PC-3 (cell line): Measurements from ENCODE around the gene PACSIN2. TPM values are rescaled to one million over a fixed set of nuclear protein-coding genes. Genes with fewer than 3 reads are reported as not detected.

Source experiments
- ATAC-seq: fragments of 200-7000 bp; cut with Tn5 transposase; 2 replicates; pipeline ENCODE4 v1.9.1; 2020; ENCODE audit warnings: mild to moderate bottlenecking, moderate library complexity
- Bru-seq: library from RNA; stranded (reverse); fragments of 400-500 nt; gene quantifications from one replicate; lab custom pipeline; 2021; lab: Mats Ljungman, UMichigan
- BruChase-seq, 2 experiments: library from RNA; stranded (reverse); fragments of 400-500 nt; gene quantifications; one replicate each; lab custom pipeline; 2021; lab: Mats Ljungman, UMichigan
- BruUV-seq: library from RNA; stranded (reverse); fragments of 400-500 nt; replicated peaks from 2 replicates; lab custom pipeline; 2021; lab: Mats Ljungman, UMichigan
- CTCF ChIA-PET: fragments of 300-600 bp; sonication (Branson Sonifier 250); formaldehyde crosslinking; loops from one replicate; lab custom pipeline; 2022; ENCODE audit warnings: antibody characterized with exemption; lab: Charles Lee
- POLR2A ChIA-PET: fragments of 300-600 bp; sonication (Branson Sonifier 250); formaldehyde crosslinking; loops from one replicate; lab custom pipeline; 2022; ENCODE audit warnings: antibody characterized with exemption; ENCODE audit not compliant: unreplicated experiment; lab: Charles Lee
- DNase-seq: peaks from one replicate; pipeline ENCODE4 v3.0.0-alpha.2; 2015
- H2AFZ ChIP-seq: fragments of 300-600 bp; sonication (generic); 2 replicates; pipeline ENCODE4 v1.6.0; 2016; ENCODE audit warnings: antibody characterized with exemption, low read length
- H3F3A ChIP-seq: fragments of 300-600 bp; sonication (generic); one replicate; pipeline ENCODE4 v1.6.0; 2017; ENCODE audit warnings: antibody characterized with exemption, low read length, control low read depth, mild to moderate bottlenecking; ENCODE audit not compliant: unreplicated experiment
- H3K27ac ChIP-seq: fragments of 300-600 bp; sonication (generic); 2 replicates; pipeline ENCODE4 v1.5.1; 2016; ENCODE audit warnings: mild to moderate bottlenecking, low read length
- H3K27me3 ChIP-seq: fragments of 300-600 bp; sonication (generic); 2 replicates; pipeline ENCODE4 v1.6.1; 2016; ENCODE audit warnings: low read length, mixed read lengths
- H3K36me3 ChIP-seq: fragments of 300-600 bp; sonication (generic); 2 replicates; pipeline ENCODE4 v1.6.1; 2016; ENCODE audit warnings: low read depth, mixed run types, low read length, mixed read lengths
- H3K4me1 ChIP-seq: fragments of 300-600 bp; sonication (generic); 2 replicates; pipeline ENCODE4 v1.5.1; 2016; ENCODE audit warnings: low read length; ENCODE audit not compliant: insufficient read depth
- H3K4me2 ChIP-seq: fragments of 300-600 bp; sonication (generic); 2 replicates; pipeline ENCODE4 v1.6.0; 2016; ENCODE audit warnings: low read length
- H3K4me3 ChIP-seq: fragments of 300-600 bp; sonication (generic); 2 replicates; pipeline ENCODE4 v1.5.1; 2016; ENCODE audit warnings: mild to moderate bottlenecking, low read length, mixed read lengths
- H3K79me2 ChIP-seq: fragments of 300-600 bp; sonication (generic); 2 replicates; pipeline ENCODE4 v1.6.1; 2017; ENCODE audit warnings: low read length, mixed read lengths
- H3K9ac ChIP-seq: fragments of 300-600 bp; sonication (generic); 2 replicates; pipeline ENCODE4 v1.6.0; 2016; ENCODE audit warnings: mild to moderate bottlenecking, low read length
- H3K9me2 ChIP-seq: fragments of 300-600 bp; sonication (generic); replicated peaks from 2 replicates; pipeline ENCODE4 v1.6.1; 2016; ENCODE audit warnings: mixed run types, low read length, mixed read lengths
- H3K9me3 ChIP-seq: fragments of 300-600 bp; sonication (generic); 2 replicates; pipeline ENCODE4 v1.6.1; 2016; ENCODE audit warnings: low read length, mixed read lengths
- H4K20me1 ChIP-seq: fragments of 300-600 bp; sonication (generic); 2 replicates; pipeline ENCODE4 v1.6.1; 2016; ENCODE audit warnings: low read length, mixed read lengths
- EZH2 ChIP-seq: fragments of 300-600 bp; sonication (generic); IDR thresholded peaks from one replicate; pipeline ENCODE4 v1.6.1; 2017; ENCODE audit warnings: antibody characterized with exemption, mild to moderate bottlenecking, low read length; ENCODE audit not compliant: unreplicated experiment
- EZH2phosphoT487 ChIP-seq: fragments of 300-600 bp; sonication (generic); IDR thresholded peaks from 2 replicates; pipeline ENCODE4 v1.6.1; 2018; ENCODE audit warnings: mild to moderate bottlenecking, antibody characterized with exemption, low read length, borderline replicate concordance
- intact Hi-C: fragments of 100-400 bp; cut with micrococcal nuclease; formaldehyde crosslinking; loops from 2 replicates; pipeline ENCODE4 v1.9.0; 2023
- long read RNA-seq: library from polyadenylated mRNA; unstranded; transcript quantifications from one replicate; pipeline ENCODE4 v2.0.0, GENCODE V29; 2021; ENCODE audit not compliant: unreplicated experiment
- total RNA-seq: library from RNA; depleted of rRNA; stranded (reverse); fragments of >200 nt; gene quantifications from 2 replicates; pipeline ENCODE4 v1.2.3, GENCODE V29; 2014; rRNA removed
- TF ChIP-seq, protein P1 (sequence below): fragments of 300-600 bp; sonication (generic); conservative IDR thresholded peaks from 2 replicates; pipeline ENCODE4 v1.5.1; 2017; ENCODE audit warnings: antibody characterized with exemption, low read depth, mild to moderate bottlenecking, low read length

The PACSIN2 gene, protein sequence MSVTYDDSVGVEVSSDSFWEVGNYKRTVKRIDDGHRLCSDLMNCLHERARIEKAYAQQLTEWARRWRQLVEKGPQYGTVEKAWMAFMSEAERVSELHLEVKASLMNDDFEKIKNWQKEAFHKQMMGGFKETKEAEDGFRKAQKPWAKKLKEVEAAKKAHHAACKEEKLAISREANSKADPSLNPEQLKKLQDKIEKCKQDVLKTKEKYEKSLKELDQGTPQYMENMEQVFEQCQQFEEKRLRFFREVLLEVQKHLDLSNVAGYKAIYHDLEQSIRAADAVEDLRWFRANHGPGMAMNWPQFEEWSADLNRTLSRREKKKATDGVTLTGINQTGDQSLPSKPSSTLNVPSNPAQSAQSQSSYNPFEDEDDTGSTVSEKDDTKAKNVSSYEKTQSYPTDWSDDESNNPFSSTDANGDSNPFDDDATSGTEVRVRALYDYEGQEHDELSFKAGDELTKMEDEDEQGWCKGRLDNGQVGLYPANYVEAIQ
- total RNA-seq (25.7 and 46.1 TPM in 2 replicates), Bru-seq, nascent RNA (percentile 72 among the genes with signal in this experiment), BruChase-seq, experiment 1, labeled RNA remaining after a 6-hour chase (percentile 66 among the genes with signal in this experiment), BruChase-seq, experiment 2, labeled RNA remaining after a 2-hour chase (percentile 66 among the genes with signal in this experiment)
- long read RNA-seq, transcript PACSIN2-201 (11 exons, 3,249 nt), result major isoform, 89 of 147 reads
- long read RNA-seq, partial matches to known transcripts, result 12 of 147 reads
- long read RNA-seq, other reads (novel, unspliced or antisense), result 46 of 147 reads

DNA sequence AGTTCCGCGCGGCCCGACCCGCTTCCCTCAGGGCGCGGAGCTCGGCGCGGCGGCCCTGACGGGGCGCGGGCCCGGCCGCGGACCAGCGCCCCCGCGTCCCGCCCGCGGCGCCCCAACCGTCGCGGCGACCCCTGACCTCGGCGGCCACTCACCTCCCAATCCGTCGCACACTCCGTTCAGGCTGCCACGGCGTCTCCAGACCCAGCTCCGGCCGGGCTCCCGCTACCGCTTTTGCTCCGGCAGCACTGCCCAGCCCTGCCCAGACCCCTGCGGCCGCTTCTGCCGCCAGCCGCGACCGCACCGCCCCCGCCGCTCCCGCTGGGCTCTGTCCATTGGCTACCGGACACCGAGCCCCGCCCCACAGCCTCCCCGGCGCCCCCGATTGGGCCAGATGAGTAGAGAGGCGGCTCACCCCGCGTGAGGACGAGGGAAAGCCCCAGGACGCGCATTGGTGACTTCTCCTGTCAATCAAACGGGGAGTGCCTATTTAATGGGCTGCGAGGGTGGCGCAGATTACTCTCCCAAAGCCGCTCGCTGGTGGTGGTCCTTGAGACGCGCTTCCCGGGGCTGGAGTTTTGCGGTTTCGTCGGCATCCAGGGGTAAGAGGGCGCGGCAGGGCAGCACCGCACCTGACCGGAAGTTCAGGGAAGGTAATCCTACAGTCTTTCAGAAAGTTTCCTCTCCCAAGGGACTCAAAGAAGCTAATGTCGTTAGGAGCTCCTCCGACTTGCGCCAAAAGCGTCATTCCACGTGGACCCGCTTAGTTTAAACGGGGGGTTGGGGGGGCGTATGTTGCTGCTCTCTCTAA, at the start of gene PACSIN2:
Gene PACSIN2, minus strand, starts transcription at position 281 of the 808 bp plus-strand sequence. CDS start 103,069 bp downstream, outside the sequence.
- peak within 1 kb of the TSS; percentile 65 for H3K9ac ChIP-seq
- H3K9me2 ChIP-seq, result no peaks in the 10 kb centered on the region
- BruUV-seq, result no TSS peak
- ATAC-seq, result peak; percentile 94
- H3K79me2 ChIP-seq, result peaks cover 44% of the 10 kb centered on the region
- POLR2A ChIA-PET, result interaction anchor here (0.6 to 1.2 kb wide), 4 partner anchors 20 to 980 kb away, joined by 3 to 7 read pairs (median 4); partner anchors contain the start of gene POLDIP3
- no peak within 1 kb of the TSS for H3K27ac ChIP-seq
- H4K20me1 ChIP-seq, result peaks cover 20% of the 10 kb centered on the region
- H3K9me3 ChIP-seq, result no peaks in the 10 kb centered on the region
- no peaks in the 10 kb centered on the region for H3K27me3 ChIP-seq
- CTCF ChIA-PET, result interaction anchor here (0.7 kb wide), 1 partner anchor 136 kb away, joined by 4 read pairs; no protein-coding TSS in a partner anchor
- no peaks in the 10 kb centered on the region for H3K36me3 ChIP-seq
- H3F3A ChIP-seq, result no peaks in the 10 kb centered on the region
- intact Hi-C loops, result no loop called here
- peaks cover 14% of the 10 kb centered on the region for H3K4me1 ChIP-seq
- no peak for TF ChIP-seq EZH2phosphoT487
- no peak for TF ChIP-seq EZH2
- TF ChIP-seq, protein P1, sequence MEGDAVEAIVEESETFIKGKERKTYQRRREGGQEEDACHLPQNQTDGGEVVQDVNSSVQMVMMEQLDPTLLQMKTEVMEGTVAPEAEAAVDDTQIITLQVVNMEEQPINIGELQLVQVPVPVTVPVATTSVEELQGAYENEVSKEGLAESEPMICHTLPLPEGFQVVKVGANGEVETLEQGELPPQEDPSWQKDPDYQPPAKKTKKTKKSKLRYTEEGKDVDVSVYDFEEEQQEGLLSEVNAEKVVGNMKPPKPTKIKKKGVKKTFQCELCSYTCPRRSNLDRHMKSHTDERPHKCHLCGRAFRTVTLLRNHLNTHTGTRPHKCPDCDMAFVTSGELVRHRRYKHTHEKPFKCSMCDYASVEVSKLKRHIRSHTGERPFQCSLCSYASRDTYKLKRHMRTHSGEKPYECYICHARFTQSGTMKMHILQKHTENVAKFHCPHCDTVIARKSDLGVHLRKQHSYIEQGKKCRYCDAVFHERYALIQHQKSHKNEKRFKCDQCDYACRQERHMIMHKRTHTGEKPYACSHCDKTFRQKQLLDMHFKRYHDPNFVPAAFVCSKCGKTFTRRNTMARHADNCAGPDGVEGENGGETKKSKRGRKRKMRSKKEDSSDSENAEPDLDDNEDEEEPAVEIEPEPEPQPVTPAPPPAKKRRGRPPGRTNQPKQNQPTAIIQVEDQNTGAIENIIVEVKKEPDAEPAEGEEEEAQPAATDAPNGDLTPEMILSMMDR, result no peak
- peak; percentile 95 for DNase-seq
- peak within 1 kb of the TSS; percentile 98 for H3K4me2 ChIP-seq
- H3K4me3 ChIP-seq, result peak within 1 kb of the TSS; percentile 69
- H2AFZ ChIP-seq, result peak within 1 kb of the TSS; percentile 83

DNA sequence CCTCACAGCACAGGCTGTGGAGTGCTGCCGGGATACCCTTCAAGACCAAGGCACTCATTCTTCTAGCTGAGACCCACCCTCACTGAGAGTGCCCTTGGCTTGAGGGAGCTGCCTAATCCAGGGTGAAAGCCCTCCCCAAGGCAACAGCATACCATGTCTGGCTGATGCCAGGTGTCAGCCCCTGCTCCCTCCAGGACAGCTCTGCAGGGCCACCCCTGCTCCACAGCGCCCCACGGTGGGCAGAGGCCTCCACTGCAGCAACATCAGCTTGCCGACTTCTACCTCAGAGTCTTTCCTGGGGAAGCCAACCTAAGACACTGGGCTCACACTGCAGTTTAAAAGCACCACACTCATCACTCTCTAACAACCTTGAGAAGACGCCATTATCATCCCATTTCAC, 45.2 kb upstream of the PACSIN2 start:
- no peak overlapping the region for H3K4me3 ChIP-seq
- H4K20me1 ChIP-seq, result no peaks in the 10 kb centered on the region
- H2AFZ ChIP-seq, result no peak overlapping the region
- POLR2A ChIA-PET, result no interaction called here
- no peaks in the 10 kb centered on the region for H3K36me3 ChIP-seq
- TF ChIP-seq, protein P1, result peak; percentile 68
- TF ChIP-seq EZH2phosphoT487 (no peak), EZH2 (no peak)
- intact Hi-C loops, result no loop called here
- H3K27ac ChIP-seq, result no peak overlapping the region
- CTCF ChIA-PET, result interaction anchor here (0.6 kb wide), 1 partner anchor 70 kb away, joined by 3 read pairs; no protein-coding TSS in a partner anchor
- no peaks in the 10 kb centered on the region for H3K27me3 ChIP-seq
- H3K9ac ChIP-seq, result no peak overlapping the region
- H3K4me1 ChIP-seq, result no peaks in the 10 kb centered on the region
- no peak for ATAC-seq
- H3F3A ChIP-seq, result no peaks in the 10 kb centered on the region
- H3K79me2 ChIP-seq, result no peaks in the 10 kb centered on the region
- no peaks in the 10 kb centered on the region for H3K9me2 ChIP-seq
- peak; percentile 42 for DNase-seq
- H3K4me2 ChIP-seq, result no peak overlapping the region
- BruUV-seq, result no TSS peak
- H3K9me3 ChIP-seq, result no peaks in the 10 kb centered on the region
